ENCODE data around the gene KCNA10. TPM values are rescaled to one million over a fixed set of nuclear protein-coding genes. Genes with fewer than 3 reads are reported as not detected.

The KCNA10 gene
- total RNA-seq (2021; ENCODE audit: unreplicated experiment) (not detected), Bru-seq, nascent RNA (not detected), BruChase-seq, experiment 1, labeled RNA remaining after a 6-hour chase (not detected), BruChase-seq, experiment 2, labeled RNA remaining after a 2-hour chase (not detected)
- polyA plus RNA-seq (2012) = not detected in 2 replicates
- long read RNA-seq = 0 reads

- H3K9ac ChIP-seq (ENCODE audit: low read length) = no peak within 1 kb of the TSS
- ChIA-PET RAD21 (ENCODE audit: low non-redundant PET in 1 of 2, low total read pairs in 2 of 2, uncharacterized antibody in 2 of 2, unreplicated experiment in 2 of 2) (no interaction called here), POLR2A (no interaction called here), CTCF (no interaction called here)
- H3K4me2 ChIP-seq (ENCODE audit: low read length) = no peak within 1 kb of the TSS
- peaks cover 0 to 3% of the 10 kb centered on the region in 2 experiments; a peak in 1 of 4 replicates for H3K4me1 ChIP-seq (ENCODE audit: control insufficient read depth in 1 of 2, insufficient read depth in 2 of 2, low read length in 2 of 2)
- BruUV-seq (replicated peaks) = no TSS peak
- no peaks in the 10 kb centered on the region for H3K36me3 ChIP-seq (ENCODE audit: control insufficient read depth in 1 of 2, insufficient read depth in 2 of 2, low read length in 2 of 2)
- DNase-seq (ENCODE audit: low read depth, low spot score) = no peak
- H3K9me2 ChIP-seq (ENCODE audit: insufficient read depth) = no peaks in the 10 kb centered on the region
- H4K20me1 ChIP-seq (ENCODE audit: insufficient read depth) = no peaks in the 10 kb centered on the region
- H2AFZ ChIP-seq (ENCODE audit: low read depth, low read length, poor library complexity, severe bottlenecking) = no peak within 1 kb of the TSS
- no peaks in the 10 kb centered on the region for H3K9me3 ChIP-seq (ENCODE audit: control insufficient read depth in 1 of 2, insufficient read depth in 1 of 2, low read depth in 1 of 2, low read length in 2 of 2)
- H3K27ac ChIP-seq (ENCODE audit: low read depth, low read length) = no peak within 1 kb of the TSS
- no peak for ATAC-seq
- no peaks in the 10 kb centered on the region for H3K79me2 ChIP-seq (ENCODE audit: insufficient read depth, low read length)
- TF ChIP-seq MAX (IDR thresholded peaks at IDR 0.05) (no peak), TCF7L2 (IDR thresholded peaks at IDR 0.05; ENCODE audit: borderline replicate concordance, extremely low read depth, insufficient read depth, insufficient read length) (no peak), ZFX (IDR thresholded peaks at IDR 0.05) (no peak), SRF (IDR thresholded peaks at IDR 0.05; ENCODE audit: low read depth) (no peak), SP1 (IDR thresholded peaks at IDR 0.05; ENCODE audit: low read depth) (no peak), ZBTB33 (IDR thresholded peaks at IDR 0.05; ENCODE audit: extremely low read depth, insufficient replicate concordance, low read length) (no peak), FOSL1 (IDR thresholded peaks at IDR 0.05; ENCODE audit: low read depth) (no peak), POLR2A (IDR thresholded peaks at IDR 0.05; ENCODE audit: borderline replicate concordance, extremely low read depth, insufficient read depth, insufficient read length) (no peak), CTCF (IDR thresholded peaks at IDR 0.05 in 2 of 3, conservative IDR thresholded peaks at IDR 0.05 in 1 of 3; ENCODE audit: borderline replicate concordance in 1 of 3, insufficient read depth in 1 of 3, low read depth in 2 of 3, low read length in 2 of 3) (no peak), REST (IDR thresholded peaks at IDR 0.05; ENCODE audit: low read depth) (no peak), EZH2 (IDR thresholded peaks at IDR 0.05) (no peak), RAD21 (IDR thresholded peaks at IDR 0.05; ENCODE audit: low read depth) (no peak), CBX3 (IDR thresholded peaks at IDR 0.05; ENCODE audit: low read depth) (no peak), EZH2phosphoT487 (IDR thresholded peaks at IDR 0.05; ENCODE audit: borderline replicate concordance) (no peak), POLR2AphosphoS5 (IDR thresholded peaks at IDR 0.05; ENCODE audit: low read depth, low read length) (no peak)
- intact Hi-C loops (cut with micrococcal nuclease) = no loop called here
- H3K4me3 ChIP-seq (replicated peaks in 1 of 2; ENCODE audit: low read depth in 1 of 2, low read length in 2 of 2) = no peak within 1 kb of the TSS
- H3K27me3 ChIP-seq (ENCODE audit: insufficient read depth, low read length) = peaks cover 28% of the 10 kb centered on the region; the same call in 1 of the 2 replicates
Measured at GRCh38 chr1:110519125-110519810, at the start of gene KCNA10. KCNA10 (minus strand) TSS chr1:110519175; CDS start chr1:110518787, 388 bp downstream.
